SU-DHL-6 (cell line): ENCODE results near the gene RSL1D1.

Experiments
- CTCF ChIP-seq: fragments of 200-600 bp; sonication (generic); IDR thresholded peaks from one replicate; pipeline ENCODE4 v1.5.1; 2017; ENCODE audit warnings: antibody characterized with exemption, mild to moderate bottlenecking, low read length, moderate library complexity; ENCODE audit not compliant: insufficient read depth, poor library complexity, severe bottlenecking
- EZH2phosphoT487 ChIP-seq: fragments of 200-600 bp; sonication (generic), shearing (Covaris generic); conservative IDR thresholded peaks from 2 replicates; pipeline ENCODE4 v1.6.1; 2018; ENCODE audit warnings: mild to moderate bottlenecking, antibody characterized with exemption, low read length, moderate library complexity, mixed read lengths

- TF ChIP-seq CTCF (no peak), EZH2phosphoT487 (no peak)
These were observed 26.0 kb upstream of the RSL1D1 start for GRCh38 chr16:11877374-11877773.
